B cell (primary cell): Measurements from ENCODE around the gene JMY. TPM values are rescaled to one million over a fixed set of nuclear protein-coding genes. Genes with fewer than 3 reads are reported as not detected.

Experiments used
- ATAC-seq: fragments of 200-7000 bp; cut with Tn5 transposase; one replicate; pipeline ENCODE4 v1.10.0; 2021; ENCODE audit warnings: low read depth, mild to moderate bottlenecking, moderate number of reproducible peaks, moderate library complexity
- CTCF ChIA-PET: fragments of 350-600 bp; sonication (Branson Sonifier 250); formaldehyde crosslinking; loops from one replicate; lab custom pipeline; 2021; ENCODE audit warnings: antibody characterized with exemption, inconsistent platforms; lab: Charles Lee
- POLR2A ChIA-PET: fragments of 350-600 bp; sonication (Branson Sonifier 250); formaldehyde crosslinking; loops from one replicate; lab custom pipeline; 2021; ENCODE audit warnings: antibody characterized with exemption; lab: Charles Lee
- DNase-seq: peaks from one replicate; pipeline ENCODE4 v3.0.0; 2013
- H2AFZ ChIP-seq: 2 replicates; pipeline ENCODE4 v1.6.1; 2012; ENCODE audit warnings: mild to moderate bottlenecking, low read depth, low read length; ENCODE audit not compliant: insufficient read depth, poor library complexity, severe bottlenecking
- H3K27ac ChIP-seq, 2 donors: 1 replicate in 1 of 2; 2 replicates in 1 of 2; pipeline ENCODE4 v1.5.1; 2012 to 2013; ENCODE audit warnings: low read length in 2 of 2, mild to moderate bottlenecking in 2 of 2, moderate library complexity in 1 of 2
- H3K27me3 ChIP-seq, 4 experiments: fragments of 200-600 bp in 1 of 4; sonication (generic) in 1 of 4; replicated peaks in 1 of 4; 1 replicate in 2 of 4; 2 replicates in 2 of 4; pipeline versions ENCODE4 v1.6.1 to v1.7.0; 2013 to 2016; ENCODE audit warnings: low read length in 3 of 4, mild to moderate bottlenecking in 2 of 4, mixed read lengths in 1 of 4, moderate library complexity in 1 of 4; ENCODE audit not compliant: insufficient read depth in 4 of 4, control insufficient read depth in 3 of 4; ENCODE audit errors: control extremely low read depth in 1 of 4
- H3K36me3 ChIP-seq, 2 experiments: replicated peaks in 1 of 2; 1 replicate in 1 of 2; 2 replicates in 1 of 2; pipeline versions ENCODE4 v1.6.1 to v1.7.1; 2013; ENCODE audit warnings: low read length in 1 of 2; ENCODE audit not compliant: insufficient read depth in 2 of 2, control insufficient read depth in 1 of 2; ENCODE audit errors: control extremely low read depth in 1 of 2, extremely low read depth in 1 of 2
- H3K4me1 ChIP-seq, 2 donors: fragments of 200-600 bp in 1 of 2; sonication (generic) in 1 of 2; 1 replicate in 1 of 2; 2 replicates in 1 of 2; pipeline versions ENCODE4 v1.5.1 to v1.6.1; 2013 to 2017; ENCODE audit warnings: low read length in 2 of 2; ENCODE audit not compliant: control insufficient read depth in 2 of 2, insufficient read depth in 2 of 2
- H3K4me2 ChIP-seq: replicated peaks from 2 replicates; pipeline ENCODE3; 2012; ENCODE audit warnings: mild to moderate bottlenecking, low read depth, low read length; ENCODE audit not compliant: poor library complexity, severe bottlenecking
- H3K4me3 ChIP-seq, 5 experiments: fragments of 200-600 bp in 1 of 5; sonication (generic) in 1 of 5; 1 replicate in 3 of 5; 2 replicates in 2 of 5; pipeline versions ENCODE4 v1.5.1 to v1.7.0; 2011 to 2016; ENCODE audit warnings: low read length in 4 of 5, mild to moderate bottlenecking in 4 of 5, low read depth in 2 of 5, control low read depth in 1 of 5, moderate library complexity in 1 of 5; ENCODE audit not compliant: insufficient read depth in 1 of 5; ENCODE audit errors: control extremely low read depth in 1 of 5, extremely low read depth in 1 of 5
- H3K79me2 ChIP-seq: fragments of 200-600 bp; sonication (generic); one replicate; pipeline ENCODE4 v1.6.0; 2016; ENCODE audit warnings: low read length; ENCODE audit not compliant: control insufficient read depth, insufficient read depth
- H3K9ac ChIP-seq: fragments of 200-600 bp; sonication (generic); 2 replicates; pipeline ENCODE4 v1.6.1; 2017; ENCODE audit warnings: mild to moderate bottlenecking, low read length, moderate library complexity
- H3K9me3 ChIP-seq, 3 donors: one replicate each; pipeline versions ENCODE4 v1.6.1 to v1.7.1; 2013; ENCODE audit warnings: low read length in 2 of 3; ENCODE audit not compliant: control insufficient read depth in 2 of 3, insufficient read depth in 1 of 3; ENCODE audit errors: control extremely low read depth in 1 of 3
- H4K20me1 ChIP-seq: 2 replicates; pipeline ENCODE4 v1.6.0; 2012; ENCODE audit warnings: mild to moderate bottlenecking, low read length; ENCODE audit not compliant: insufficient read depth, control insufficient read depth, poor library complexity, severe bottlenecking
- H3K27ac Mint-ChIP-seq: one replicate; pipeline ENCODE4 v1.8.0; 2021; ENCODE audit warnings: mixed read lengths
- H3K27me3 Mint-ChIP-seq: one replicate; pipeline ENCODE4 v1.8.0; 2021; ENCODE audit warnings: mixed read lengths
- H3K4me1 Mint-ChIP-seq: one replicate; pipeline ENCODE4 v1.8.0; 2021; ENCODE audit warnings: mixed read lengths
- H3K4me3 Mint-ChIP-seq: one replicate; pipeline ENCODE4 v1.8.0; 2021; ENCODE audit warnings: mixed read lengths
- H3K9me3 Mint-ChIP-seq: one replicate; pipeline ENCODE4 v1.8.0; 2022; ENCODE audit warnings: mixed read lengths; ENCODE audit not compliant: insufficient read depth
- CTCF ChIP-seq: fragments of 200-600 bp; IDR thresholded peaks from one replicate; pipeline ENCODE4 v1.8.0; 2022; ENCODE audit warnings: antibody characterized with exemption, mild to moderate bottlenecking
- EZH2 ChIP-seq: IDR thresholded peaks from 2 replicates; pipeline ENCODE4 v1.6.1; 2012; ENCODE audit warnings: borderline replicate concordance, low read depth, mild to moderate bottlenecking, moderate library complexity, low read length; ENCODE audit not compliant: insufficient read depth, poor library complexity, severe bottlenecking
- WGBS: methylation state at CpG from one replicate; pipeline ENCODE4 v1.1.5; 2013; ENCODE audit warnings: missing lambda C conversion rate; ENCODE audit not compliant: insufficient coverage; 5-methylcytosine and 5-hydroxymethylcytosine counted together
- intact Hi-C: fragments of 100-400 bp; cut with micrococcal nuclease; formaldehyde crosslinking; loops from one replicate; pipeline ENCODE4 v1.10.0; 2022
- polyA plus RNA-seq: library from polyadenylated mRNA; depleted of rRNA; stranded (reverse); fragments of >200 nt; gene quantifications from 2 replicates; pipeline ENCODE4 v1.2.3, GENCODE V29; 2012
- total RNA-seq, 2 donors: library from RNA; stranded (reverse); fragments of 120-200 nt in 1 of 2; gene quantifications; 1 replicate in 1 of 2; 2 replicates in 1 of 2; pipeline versions ENCODE4 v1.2.3 to v1.2.4, GENCODE V29; 2013 to 2022

Gene JMY
- total and polyA plus RNA-seq, 2 donors (not counting 1 experiment from before 2014, with no cell fraction given), result 2.7 to 20.5 TPM

- Histone ChIP-seq H3K9me3 (peaks cover 0 to 14% (median 0%) of the 10 kb centered on the region in 3 donors), H3K79me2 (peaks cover 47% of the 10 kb centered on the region), H4K20me1 (peaks cover 70% of the 10 kb centered on the region), H3K36me3 (peaks cover 0 to 3% of the 10 kb centered on the region in 2 experiments), H3K27me3 (no peaks in the 10 kb centered on the region), H3K4me2 (no peak overlapping the region), H3K4me3 (no peak overlapping the region), H2AFZ (no peak overlapping the region), H3K4me1 (no peaks in the 10 kb centered on the region), H3K9ac (no peak overlapping the region), H3K27ac (no peak overlapping the region)
- Mint-ChIP-seq H3K4me1 (peaks cover 18% of the 10 kb centered on the region), H3K27ac (no peak overlapping the region), H3K4me3 (no peak overlapping the region), H3K9me3 (no peaks in the 10 kb centered on the region), H3K27me3 (no peaks in the 10 kb centered on the region)
- TF ChIP-seq CTCF, result no peak
- no peak for TF ChIP-seq EZH2
- intact Hi-C loops, result no loop called here
- WGBS, result 74% methylated on average over 3 of the region's 4 CpGs
- CTCF ChIA-PET, result no interaction called here
- POLR2A ChIA-PET, result no interaction called here
- no peak for DNase-seq
- no peak for ATAC-seq
Measured at GRCh38 chr5:79261897-79262296, 26.0 kb downstream of the JMY start.

GRCh38 chr5:79263290-79263689 is 27.4 kb downstream of the JMY start:
- Histone ChIP-seq H3K9me3 (peaks cover 0 to 14% (median 0%) of the 10 kb centered on the region in 3 donors), H3K4me3 (no peak overlapping the region), H3K4me2 (no peak overlapping the region), H3K27ac (no peak overlapping the region), H3K36me3 (peaks cover 0 to 3% of the 10 kb centered on the region in 2 experiments), H3K4me1 (no peaks in the 10 kb centered on the region), H4K20me1 (peaks cover 64% of the 10 kb centered on the region), H3K9ac (no peak overlapping the region), H2AFZ (no peak overlapping the region), H3K27me3 (no peaks in the 10 kb centered on the region), H3K79me2 (peaks cover 36% of the 10 kb centered on the region)
- H3K4me1 Mint-ChIP-seq, result peaks cover 16% of the 10 kb centered on the region
- H3K27me3 Mint-ChIP-seq, result no peaks in the 10 kb centered on the region
- ATAC-seq (no peak), DNase-seq (no peak)
- ChIA-PET POLR2A (no interaction called here), CTCF (no interaction called here)
- no peak overlapping the region for H3K4me3 Mint-ChIP-seq
- H3K9me3 Mint-ChIP-seq, result no peaks in the 10 kb centered on the region
- no peak for TF ChIP-seq CTCF
- TF ChIP-seq EZH2, result no peak
- 73% methylated on average over 6 of the region's 7 CpGs for WGBS
- no peak overlapping the region for H3K27ac Mint-ChIP-seq
- intact Hi-C loops, result no loop called here
